G401.6 (cell line): Measurements from ENCODE around the gene PACS2.
"Not testable (repeated sequence)": the region's sequence is repeated elsewhere in the genome, so short reads cannot be mapped to it uniquely, and the experiment has no call there.

Source experiments
- FAIRE-seq: peaks from 2 replicates; lab custom pipeline; 2012; peaks lifted over from hg19 to GRCh38; lab: Jason Lieb, UNC

The PACS2 gene

GRCh38 chr14:105315941-105316576 is 1.5 kb downstream of the PACS2 start:
- no peak for FAIRE-seq

GRCh38 chr14:105316577-105316941 is 2.0 kb downstream of the PACS2 start:
- no peak for FAIRE-seq

GRCh38 chr14:105316968-105317510 is 2.5 kb downstream of the PACS2 start:
- no peak for FAIRE-seq

- FAIRE-seq = no peak
These were observed 3.0 kb downstream of the PACS2 start for GRCh38 chr14:105317546-105317945.

GRCh38 chr14:105322791-105323556 is 8.4 kb downstream of the PACS2 start:
- FAIRE-seq = no peak

- no peak for FAIRE-seq
These were observed 9.1 kb downstream of the PACS2 start for GRCh38 chr14:105323663-105324062.

- no peak for FAIRE-seq
These were observed 9.7 kb downstream of the PACS2 start for GRCh38 chr14:105324080-105324778.

GRCh38 chr14:105324871-105325270 is 10.3 kb downstream of the PACS2 start:
- no peak for FAIRE-seq

GRCh38 chr14:105325303-105325702 is 10.8 kb downstream of the PACS2 start:
- no peak for FAIRE-seq

- no peak for FAIRE-seq
These were observed 11.4 kb downstream of the PACS2 start for GRCh38 chr14:105325716-105326567.

- FAIRE-seq = no peak
These were observed 12.0 kb downstream of the PACS2 start for GRCh38 chr14:105326568-105326867.

- no peak for FAIRE-seq
These were observed 12.5 kb downstream of the PACS2 start for GRCh38 chr14:105326891-105327694.

- FAIRE-seq = not testable (repeated sequence)
These were observed 13.1 kb downstream of the PACS2 start for GRCh38 chr14:105327695-105328045.

- no peak for FAIRE-seq
These were observed 13.6 kb downstream of the PACS2 start for GRCh38 chr14:105328070-105328677.

GRCh38 chr14:105328678-105329390 is 14.3 kb downstream of the PACS2 start:
- no peak for FAIRE-seq

- FAIRE-seq = no peak
These were observed 15.0 kb downstream of the PACS2 start for GRCh38 chr14:105329411-105330150.

GRCh38 chr14:105330491-105330895 is 15.9 kb downstream of the PACS2 start:
- no peak for FAIRE-seq

- FAIRE-seq = no peak
These were observed 17.2 kb downstream of the PACS2 start for GRCh38 chr14:105331575-105332349.

GRCh38 chr14:105332350-105332874 is 17.9 kb downstream of the PACS2 start:
- no peak for FAIRE-seq
